Osteoblast (primary cell): Measurements from ENCODE around the gene HIVEP2. TPM values are rescaled to one million over a fixed set of nuclear protein-coding genes. Genes with fewer than 3 reads are reported as not detected.

Source experiments
- DNase-seq: peaks from one replicate; pipeline ENCODE4 v3.0.0; 2011; ENCODE audit warnings: low spot score, mixed read lengths; ENCODE audit not compliant: insufficient read length; ENCODE audit errors: missing footprints
- H2AFZ ChIP-seq: 2 replicates; pipeline ENCODE4 v1.6.0; 2011; ENCODE audit warnings: mild to moderate bottlenecking, low read length
- H3K27ac ChIP-seq: 2 replicates; pipeline ENCODE4 v1.5.1; 2011; ENCODE audit warnings: mild to moderate bottlenecking, low read depth, low read length, moderate library complexity
- H3K27me3 ChIP-seq: 2 replicates; pipeline ENCODE4 v1.6.0; 2012; ENCODE audit warnings: mild to moderate bottlenecking, control low read depth, inconsistent platforms, low read length, moderate library complexity; ENCODE audit not compliant: insufficient read depth
- H3K36me3 ChIP-seq: 2 replicates; pipeline ENCODE4 v1.5.1; 2011; ENCODE audit warnings: mild to moderate bottlenecking, low read length, control low read depth, moderate library complexity; ENCODE audit not compliant: insufficient read depth
- H3K4me1 ChIP-seq: 2 replicates; pipeline ENCODE4 v1.5.1; 2011; ENCODE audit warnings: mild to moderate bottlenecking, low read length, control low read depth, moderate library complexity; ENCODE audit not compliant: insufficient read depth
- H3K4me2 ChIP-seq: 2 replicates; pipeline ENCODE4 v1.6.0; 2011; ENCODE audit warnings: mild to moderate bottlenecking, low read length; ENCODE audit not compliant: insufficient read depth
- H3K4me3 ChIP-seq: fragments of 200-600 bp; sonication (generic); 3 replicates; pipeline ENCODE4 v1.5.1; 2012; ENCODE audit warnings: mild to moderate bottlenecking, low read length, inconsistent platforms; ENCODE audit not compliant: insufficient read depth
- H3K79me2 ChIP-seq: 2 replicates; pipeline ENCODE4 v1.6.0; 2012; ENCODE audit warnings: mild to moderate bottlenecking, low read length, control low read depth, inconsistent platforms; ENCODE audit not compliant: insufficient read depth
- H3K9me3 ChIP-seq: 2 replicates; pipeline ENCODE4 v1.5.1; 2011; ENCODE audit warnings: low read depth, low read length, control low read depth
- H4K20me1 ChIP-seq: 2 replicates; pipeline ENCODE4 v1.6.0; 2012; ENCODE audit warnings: mild to moderate bottlenecking, low read length, control low read depth; ENCODE audit not compliant: insufficient read depth
- total RNA-seq: library from RNA; depleted of rRNA; stranded (reverse); fragments of >200 nt; gene quantifications from 2 replicates; pipeline ENCODE4 v1.2.3, GENCODE V29; 2012
- TF ChIP-seq, protein P1 (sequence below): IDR thresholded peaks from 2 replicates; pipeline ENCODE4 v1.5.1; 2011; ENCODE audit warnings: mild to moderate bottlenecking, low read depth, low read length, moderate library complexity; ENCODE audit errors: extremely low read depth

HIVEP2 gene
- total RNA-seq, 1 donor: 30.4 TPM

DNA sequence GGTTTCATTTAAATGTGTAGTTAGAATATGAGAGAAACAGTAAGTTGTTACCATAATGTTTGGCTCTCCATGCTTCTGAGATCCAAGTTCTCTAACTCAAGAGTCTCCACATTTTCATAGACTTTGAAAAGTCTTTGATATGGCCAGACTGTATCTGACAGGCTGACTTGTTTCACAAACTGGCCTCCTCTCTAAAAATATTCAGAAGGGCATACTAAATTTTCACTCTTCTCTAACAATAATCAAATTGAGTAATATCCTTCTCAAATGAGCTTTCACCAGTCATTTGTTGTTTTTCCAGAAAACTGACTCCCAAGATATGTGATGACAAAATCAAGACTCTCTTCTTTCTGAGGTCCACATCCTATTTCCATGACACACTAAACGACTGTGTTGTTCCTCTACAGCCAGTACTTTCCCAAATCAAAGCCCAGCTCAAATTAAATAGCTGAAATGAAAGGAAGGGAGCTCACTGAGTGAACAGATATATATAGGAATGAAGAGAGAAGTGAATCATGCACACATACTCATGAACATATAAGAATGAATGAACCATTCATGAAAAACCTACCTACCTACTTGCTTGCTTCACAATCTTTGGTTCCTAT, 15.1 kb downstream of the HIVEP2 start:
- Histone ChIP-seq H3K4me3 (no peak overlapping the region), H2AFZ (no peak overlapping the region), H3K9me3 (no peaks in the 10 kb centered on the region), H3K79me2 (peaks cover 92% of the 10 kb centered on the region), H3K4me1 (peaks cover 43% of the 10 kb centered on the region), H3K27me3 (no peaks in the 10 kb centered on the region), H3K4me2 (peak overlapping the region; percentile 33), H3K36me3 (no peaks in the 10 kb centered on the region), H4K20me1 (peaks cover 3% of the 10 kb centered on the region), H3K27ac (peak overlapping the region; percentile 74)
- DNase-seq: peak; percentile 91
- TF ChIP-seq, protein P1, sequence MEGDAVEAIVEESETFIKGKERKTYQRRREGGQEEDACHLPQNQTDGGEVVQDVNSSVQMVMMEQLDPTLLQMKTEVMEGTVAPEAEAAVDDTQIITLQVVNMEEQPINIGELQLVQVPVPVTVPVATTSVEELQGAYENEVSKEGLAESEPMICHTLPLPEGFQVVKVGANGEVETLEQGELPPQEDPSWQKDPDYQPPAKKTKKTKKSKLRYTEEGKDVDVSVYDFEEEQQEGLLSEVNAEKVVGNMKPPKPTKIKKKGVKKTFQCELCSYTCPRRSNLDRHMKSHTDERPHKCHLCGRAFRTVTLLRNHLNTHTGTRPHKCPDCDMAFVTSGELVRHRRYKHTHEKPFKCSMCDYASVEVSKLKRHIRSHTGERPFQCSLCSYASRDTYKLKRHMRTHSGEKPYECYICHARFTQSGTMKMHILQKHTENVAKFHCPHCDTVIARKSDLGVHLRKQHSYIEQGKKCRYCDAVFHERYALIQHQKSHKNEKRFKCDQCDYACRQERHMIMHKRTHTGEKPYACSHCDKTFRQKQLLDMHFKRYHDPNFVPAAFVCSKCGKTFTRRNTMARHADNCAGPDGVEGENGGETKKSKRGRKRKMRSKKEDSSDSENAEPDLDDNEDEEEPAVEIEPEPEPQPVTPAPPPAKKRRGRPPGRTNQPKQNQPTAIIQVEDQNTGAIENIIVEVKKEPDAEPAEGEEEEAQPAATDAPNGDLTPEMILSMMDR: no peak

DNA sequence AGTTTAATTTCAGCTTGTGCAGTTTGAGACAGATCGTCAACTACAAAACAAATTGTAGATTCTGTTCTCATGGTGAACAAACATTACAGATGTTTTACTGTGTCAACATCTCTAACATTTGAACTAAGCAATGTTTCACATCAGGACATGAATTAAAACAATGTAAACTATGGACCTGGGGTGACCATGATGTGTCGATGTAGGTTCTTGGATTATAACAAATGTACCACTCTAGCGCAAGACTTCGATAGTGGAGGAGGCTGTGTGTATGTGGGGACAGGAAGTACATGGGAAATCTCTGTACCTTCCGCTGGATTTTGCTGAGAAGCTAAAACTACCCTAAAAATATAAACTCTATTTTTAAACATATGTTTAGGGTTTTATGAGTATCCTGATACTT, 17.1 kb downstream of the HIVEP2 start:
- DNase-seq: no peak
- Histone ChIP-seq H2AFZ (no peak overlapping the region), H3K36me3 (no peaks in the 10 kb centered on the region), H3K9me3 (no peaks in the 10 kb centered on the region), H3K27me3 (no peaks in the 10 kb centered on the region), H4K20me1 (no peaks in the 10 kb centered on the region), H3K4me1 (peaks cover 31% of the 10 kb centered on the region), H3K4me2 (peak overlapping the region; percentile 95), H3K27ac (peak overlapping the region; percentile 97), H3K79me2 (peaks cover 88% of the 10 kb centered on the region), H3K4me3 (no peak overlapping the region)
- TF ChIP-seq, protein P1: no peak

DNA sequence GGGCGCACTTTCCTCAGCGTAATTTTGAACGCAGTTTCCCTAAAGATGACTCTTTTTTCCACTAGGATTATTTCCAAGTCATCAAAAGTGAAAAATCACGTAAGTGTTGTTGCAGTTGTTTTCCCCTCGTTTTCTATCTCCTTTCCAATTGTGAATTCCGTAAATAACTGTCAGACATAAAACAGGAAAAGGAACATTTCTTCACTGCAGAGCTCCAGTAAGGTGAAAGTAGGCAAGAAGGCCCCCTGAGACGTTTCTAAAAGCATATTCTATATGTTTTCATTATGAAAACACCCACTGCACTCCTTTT, 17.8 kb downstream of the HIVEP2 start:
- peak overlapping the region; percentile 97 for H3K27ac ChIP-seq
- H3K9me3 ChIP-seq: no peaks in the 10 kb centered on the region
- peak overlapping the region; percentile 81 for H3K4me3 ChIP-seq
- no peaks in the 10 kb centered on the region for H3K27me3 ChIP-seq
- H3K4me1 ChIP-seq: peaks cover 31% of the 10 kb centered on the region
- H2AFZ ChIP-seq: peak overlapping the region; percentile 44
- peaks cover 85% of the 10 kb centered on the region for H3K79me2 ChIP-seq
- TF ChIP-seq, protein P1: no peak
- H4K20me1 ChIP-seq: no peaks in the 10 kb centered on the region
- no peaks in the 10 kb centered on the region for H3K36me3 ChIP-seq
- no peak for DNase-seq
- peak overlapping the region; percentile 95 for H3K4me2 ChIP-seq

DNA sequence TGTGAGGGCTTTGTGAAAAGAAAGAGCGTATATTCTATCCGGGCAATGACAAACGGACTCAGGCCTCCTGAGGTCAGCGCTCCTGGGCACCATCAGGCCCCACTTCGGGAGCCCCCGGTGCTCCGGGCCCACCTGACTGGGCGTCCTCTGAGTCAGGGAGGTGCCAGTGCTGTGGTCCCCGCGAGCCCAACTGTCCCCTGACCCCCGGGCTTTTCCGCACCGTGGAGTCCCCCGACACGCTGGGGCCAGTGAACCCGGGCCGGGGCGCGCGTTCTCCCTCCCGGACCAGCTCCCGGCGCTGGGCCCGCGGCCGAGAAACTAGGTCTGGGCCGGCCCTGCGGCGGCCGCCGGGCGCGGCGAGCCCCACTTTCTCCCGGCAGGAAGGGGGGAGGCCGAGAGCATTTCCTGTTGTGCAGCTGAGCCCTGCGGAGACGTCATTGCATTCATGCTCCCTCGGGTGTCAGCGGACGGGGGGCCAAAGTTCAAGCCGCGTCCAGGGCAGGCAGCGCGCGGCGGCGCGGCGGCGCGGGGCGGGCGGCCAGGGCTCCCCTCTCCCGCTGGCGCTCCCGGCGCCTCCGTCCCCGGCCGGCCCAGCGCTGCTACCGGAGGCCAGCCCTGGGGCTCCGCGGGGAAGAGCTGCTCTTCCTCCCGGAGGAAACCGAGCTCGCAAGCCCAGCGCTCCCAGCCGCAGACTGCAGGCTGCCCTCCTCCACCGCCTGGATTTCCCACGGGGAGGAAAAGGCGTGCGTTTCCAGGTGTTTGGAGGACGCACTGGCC, 18.3 kb downstream of the HIVEP2 start:
- H3K27ac ChIP-seq: peak overlapping the region; percentile 97
- H3K36me3 ChIP-seq: no peaks in the 10 kb centered on the region
- H3K27me3 ChIP-seq: no peaks in the 10 kb centered on the region
- TF ChIP-seq, protein P1: no peak
- H3K9me3 ChIP-seq: no peaks in the 10 kb centered on the region
- peaks cover 85% of the 10 kb centered on the region for H3K79me2 ChIP-seq
- peak overlapping the region; percentile 81 for H3K4me3 ChIP-seq
- H4K20me1 ChIP-seq: no peaks in the 10 kb centered on the region
- peak overlapping the region; percentile 95 for H3K4me2 ChIP-seq
- peaks cover 31% of the 10 kb centered on the region for H3K4me1 ChIP-seq
- DNase-seq: peak; percentile 97
- peak overlapping the region; percentile 49 for H2AFZ ChIP-seq
